Activated CD4-positive, alpha-beta T cell treated with anti-CD3 and anti-CD28 coated beads, Interleukin-2, amount 50 U/mL, for 16 hours (primary cell): ENCODE results near the gene MAST2.
A peak's percentile ranks its signal among the peaks of the same experiment; 100 is the strongest.
"Not testable (repeated sequence)": the region's sequence is repeated elsewhere in the genome, so short reads cannot be mapped to it uniquely, and the experiment has no call there.

Source experiments
- DNase-seq: peaks from one replicate; pipeline ENCODE4 v3.0.0-alpha.2; 2020

MAST2 gene

DNA sequence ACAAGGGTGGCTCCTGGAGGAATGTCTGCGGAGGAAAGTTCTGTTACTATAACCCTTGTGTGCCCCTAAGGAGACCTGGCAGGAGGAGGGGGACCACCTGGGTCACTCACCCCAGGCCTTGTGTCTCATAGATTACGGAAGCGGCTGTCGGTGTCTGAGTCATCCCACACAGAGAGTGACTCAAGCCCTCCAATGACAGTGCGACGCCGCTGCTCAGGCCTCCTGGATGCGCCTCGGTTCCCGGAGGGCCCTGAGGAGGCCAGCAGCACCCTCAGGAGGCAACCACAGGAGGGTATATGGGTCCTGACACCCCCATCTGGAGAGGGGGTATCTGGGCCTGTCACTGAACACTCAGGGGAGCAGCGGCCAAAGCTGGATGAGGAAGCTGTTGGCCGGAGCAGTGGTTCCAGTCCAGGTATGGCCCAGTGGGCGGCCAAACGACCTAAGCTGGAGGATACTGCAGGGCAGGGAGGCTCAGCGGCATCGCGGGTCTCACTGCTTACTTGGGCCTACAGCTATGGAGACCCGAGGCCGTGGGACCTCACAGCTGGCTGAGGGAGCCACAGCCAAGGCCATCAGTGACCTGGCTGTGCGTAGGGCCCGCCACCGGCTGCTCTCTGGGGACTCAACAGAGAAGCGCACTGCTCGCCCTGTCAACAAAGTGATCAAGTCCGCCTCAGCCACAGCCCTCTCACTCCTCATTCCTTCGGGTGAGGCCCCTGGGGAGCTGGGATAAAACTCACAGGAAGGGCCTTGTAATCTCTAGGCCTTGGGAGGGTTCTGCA is 227.7 kb downstream of the MAST2 start:
- no peak for DNase-seq

DNA sequence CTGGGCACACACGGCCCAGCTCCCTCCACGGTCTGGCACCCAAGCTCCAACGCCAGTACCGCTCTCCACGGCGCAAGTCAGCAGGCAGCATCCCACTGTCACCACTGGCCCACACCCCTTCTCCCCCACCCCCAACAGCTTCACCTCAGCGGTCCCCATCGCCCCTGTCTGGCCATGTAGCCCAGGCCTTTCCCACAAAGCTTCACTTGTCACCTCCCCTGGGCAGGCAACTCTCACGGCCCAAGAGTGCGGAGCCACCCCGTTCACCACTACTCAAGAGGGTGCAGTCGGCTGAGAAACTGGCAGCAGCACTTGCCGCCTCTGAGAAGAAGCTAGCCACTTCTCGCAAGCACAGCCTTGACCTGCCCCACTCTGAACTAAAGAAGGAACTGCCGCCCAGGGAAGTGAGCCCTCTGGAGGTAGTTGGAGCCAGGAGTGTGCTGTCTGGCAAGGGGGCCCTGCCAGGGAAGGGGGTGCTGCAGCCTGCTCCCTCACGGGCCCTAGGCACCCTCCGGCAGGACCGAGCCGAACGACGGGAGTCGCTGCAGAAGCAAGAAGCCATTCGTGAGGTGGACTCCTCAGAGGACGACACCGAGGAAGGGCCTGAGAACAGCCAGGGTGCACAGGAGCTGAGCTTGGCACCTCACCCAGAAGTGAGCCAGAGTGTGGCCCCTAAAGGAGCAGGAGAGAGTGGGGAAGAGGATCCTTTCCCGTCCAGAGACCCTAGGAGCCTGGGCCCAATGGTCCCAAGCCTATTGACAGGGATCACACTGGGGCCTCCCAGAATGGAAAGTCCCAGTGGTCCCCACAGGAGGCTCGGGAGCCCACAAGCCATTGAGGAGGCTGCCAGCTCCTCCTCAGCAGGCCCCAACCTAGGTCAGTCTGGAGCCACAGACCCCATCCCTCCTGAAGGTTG is 231.4 kb downstream of the MAST2 start:
- DNase-seq, result no peak

- DNase-seq, result peak; percentile 82
These were observed 233.8 kb downstream of the MAST2 start for GRCh38 chr1:46036894-46037839.

- no peak for DNase-seq
These were observed 236.2 kb downstream of the MAST2 start for GRCh38 chr1:46039571-46040052.

DNA sequence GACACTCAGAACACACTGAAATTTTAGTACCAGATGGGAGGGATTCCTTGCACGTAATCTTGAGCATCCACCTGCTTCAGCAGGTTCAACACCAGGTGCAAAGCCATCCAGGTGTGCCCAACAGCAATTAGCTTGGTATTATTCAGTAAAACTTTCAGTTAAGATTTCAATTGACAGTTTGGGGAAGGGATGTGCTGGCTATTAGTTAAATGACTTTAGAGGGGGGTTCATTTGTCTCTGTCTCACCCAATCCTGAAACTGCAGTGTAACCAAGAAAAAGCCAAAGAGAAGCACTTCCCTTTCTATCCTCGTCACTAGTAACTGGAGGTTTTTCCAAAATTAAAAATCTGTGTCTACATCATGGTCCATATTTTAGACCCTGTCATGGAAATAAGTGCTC is 238.1 kb downstream of the MAST2 start:
- no peak for DNase-seq

- DNase-seq, result no peak
These were observed 238.6 kb downstream of the MAST2 start for GRCh38 chr1:46041974-46042373.

GRCh38 chr1:46043458-46044017 is 240.1 kb downstream of the MAST2 start:
- no peak for DNase-seq

DNA sequence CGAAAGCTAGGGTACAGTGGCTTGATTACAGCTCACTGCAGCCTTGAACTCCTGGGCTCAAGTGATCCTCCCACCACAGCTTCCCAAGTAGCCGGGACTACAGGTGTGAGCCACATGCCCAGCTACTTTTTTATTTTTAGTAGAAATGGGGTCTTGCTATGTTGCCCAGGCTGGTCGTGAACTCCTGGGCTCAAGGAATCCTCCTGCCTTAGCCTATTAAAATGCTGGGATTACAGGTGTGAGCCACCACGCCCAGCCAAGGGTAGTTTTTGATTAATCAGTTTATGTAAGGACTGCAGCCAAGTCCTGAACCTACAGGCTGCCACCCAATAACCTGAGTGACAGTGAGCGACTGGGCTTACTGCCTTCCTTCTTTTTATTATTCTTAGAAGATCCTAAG is 240.7 kb downstream of the MAST2 start:
- no peak for DNase-seq

DNA sequence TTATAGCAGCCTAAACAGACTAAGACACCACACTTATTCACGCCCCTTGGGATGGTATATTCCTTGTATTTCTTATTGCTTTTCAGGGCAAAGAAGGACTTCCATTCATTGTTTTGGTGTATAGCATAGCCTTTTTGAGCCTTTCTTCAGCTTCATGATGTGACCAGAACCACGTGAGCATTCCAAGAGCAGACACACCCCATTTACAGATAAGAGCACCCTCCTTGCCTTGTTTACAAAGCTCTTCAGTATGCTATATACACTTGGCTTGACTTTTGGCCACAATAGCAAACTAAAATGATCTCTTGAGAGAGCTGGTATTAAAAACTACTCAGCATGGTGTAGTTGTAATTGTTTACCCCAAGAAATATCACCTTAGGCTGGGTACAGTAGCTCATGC is 250.3 kb downstream of the MAST2 start:
- DNase-seq, result no peak

GRCh38 chr1:46056325-46056724 is 252.9 kb downstream of the MAST2 start:
- no peak for DNase-seq

DNA sequence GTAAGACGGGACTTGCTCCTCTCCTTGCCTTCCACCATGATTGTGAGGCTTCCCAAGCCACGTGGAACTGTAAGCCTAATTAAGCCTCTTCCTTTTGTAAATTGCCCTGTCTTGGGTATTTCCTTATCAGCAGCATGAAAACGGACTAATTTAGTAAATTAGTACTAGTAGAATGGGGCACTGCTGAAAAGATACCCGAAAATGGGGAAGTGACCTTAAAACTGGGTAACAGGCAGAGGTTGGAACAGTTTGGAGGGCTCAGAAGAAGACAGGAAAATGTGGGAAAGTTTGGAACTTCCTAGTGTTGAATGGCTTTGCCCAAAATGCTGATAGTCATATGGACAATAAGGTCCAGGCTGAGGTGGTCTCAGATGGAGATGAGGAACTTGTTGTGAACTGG is 253.8 kb downstream of the MAST2 start:
- not testable (repeated sequence) for DNase-seq

GRCh38 chr1:46057781-46058180 is 254.4 kb downstream of the MAST2 start:
- no peak for DNase-seq

DNA sequence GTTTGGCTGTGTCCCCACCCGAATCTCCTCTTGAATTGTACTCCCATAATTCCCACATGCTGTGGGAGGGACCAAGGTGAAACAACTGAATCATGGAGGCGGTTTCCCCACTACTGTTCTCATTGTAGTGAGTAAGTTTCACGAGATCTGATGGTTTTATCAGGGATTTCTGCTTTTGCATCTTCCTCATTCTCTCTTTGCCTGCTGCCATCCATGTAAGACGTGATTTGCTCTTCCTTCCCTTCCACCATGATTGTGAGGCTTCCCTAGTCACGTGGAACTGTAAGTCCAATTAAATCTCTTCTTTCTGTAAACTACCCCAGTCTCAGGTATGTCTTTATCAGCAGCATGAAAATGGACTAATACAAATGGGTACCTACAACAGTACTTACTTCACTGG is 255.5 kb downstream of the MAST2 start:
- DNase-seq, result no peak

DNA sequence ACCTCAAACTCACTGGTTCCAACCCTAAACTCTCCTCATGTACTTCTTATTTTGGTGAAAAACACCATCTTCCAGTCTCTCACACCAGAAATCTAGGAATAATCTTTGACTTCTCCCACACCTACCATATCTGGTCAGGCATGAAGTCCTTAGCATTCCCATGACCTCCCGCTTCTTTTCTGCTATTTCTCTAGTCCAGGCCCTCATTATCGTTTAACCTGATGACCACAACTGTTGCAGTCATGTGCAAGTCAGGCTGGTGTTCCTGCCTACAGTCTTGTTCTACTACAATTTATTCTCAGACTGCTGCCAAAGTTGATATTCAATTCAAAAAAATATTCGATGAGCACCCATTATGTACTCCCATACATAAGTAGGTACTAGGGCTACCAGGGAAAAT is 257.7 kb downstream of the MAST2 start:
- no peak for DNase-seq

GRCh38 chr1:46062651-46063319 is 259.4 kb downstream of the MAST2 start:
- peak; percentile 52 for DNase-seq

GRCh38 chr1:46064708-46065107 is 261.3 kb downstream of the MAST2 start:
- DNase-seq, result no peak

DNA sequence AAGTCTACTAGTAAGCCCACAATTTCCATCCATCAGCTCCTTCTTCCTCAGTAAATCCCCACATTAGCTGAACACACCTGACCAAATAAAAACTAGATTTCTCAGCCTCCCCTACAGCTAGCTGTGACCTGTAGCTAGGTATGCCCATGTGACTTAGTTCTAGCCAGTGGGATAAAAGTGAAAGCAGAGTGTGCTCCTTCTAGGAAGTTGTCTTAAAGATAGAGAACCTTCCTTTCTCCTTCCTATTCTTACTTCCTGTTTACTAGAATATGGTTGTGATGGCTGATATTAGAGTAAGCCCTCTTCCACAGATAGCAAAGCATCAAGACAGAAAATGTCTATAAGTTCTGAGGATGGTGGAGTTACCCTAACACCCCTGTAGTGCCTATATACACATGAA is 262.0 kb downstream of the MAST2 start:
- DNase-seq, result no peak

- no peak for DNase-seq
These were observed 264.2 kb downstream of the MAST2 start for GRCh38 chr1:46067652-46068051.

GRCh38 chr1:46068525-46068924 is 265.1 kb downstream of the MAST2 start:
- no peak for DNase-seq

DNA sequence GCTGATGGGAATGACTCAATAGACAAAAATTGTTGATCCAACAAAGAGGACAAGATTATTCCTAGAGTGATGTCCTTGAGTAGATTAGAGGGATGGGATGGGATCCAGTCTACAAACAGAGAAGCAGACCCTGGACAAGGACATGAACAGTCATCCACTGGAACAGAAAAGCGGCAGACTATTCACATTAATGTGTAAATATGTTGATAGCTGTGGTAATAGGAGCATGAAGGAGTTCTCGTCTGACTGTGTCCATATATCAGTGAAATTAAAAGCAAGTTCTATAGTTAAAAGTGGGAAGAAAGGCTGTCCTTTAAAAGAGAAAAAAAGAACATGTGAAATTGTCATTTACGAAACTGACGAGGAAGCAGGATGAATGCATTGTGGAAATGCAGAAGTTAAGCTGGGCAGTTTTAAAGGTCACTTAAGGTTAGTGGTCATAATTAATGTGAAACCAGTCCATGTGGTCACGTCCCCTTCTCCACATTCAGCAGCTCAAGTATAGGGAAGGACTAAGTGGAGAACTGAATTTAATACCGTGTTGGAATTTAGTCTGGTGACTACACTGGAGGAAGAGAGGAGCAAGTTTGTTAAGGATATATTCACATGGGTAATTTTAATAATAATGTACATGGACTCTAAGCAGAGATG is 266.9 kb downstream of the MAST2 start:
- DNase-seq, result no peak

DNA sequence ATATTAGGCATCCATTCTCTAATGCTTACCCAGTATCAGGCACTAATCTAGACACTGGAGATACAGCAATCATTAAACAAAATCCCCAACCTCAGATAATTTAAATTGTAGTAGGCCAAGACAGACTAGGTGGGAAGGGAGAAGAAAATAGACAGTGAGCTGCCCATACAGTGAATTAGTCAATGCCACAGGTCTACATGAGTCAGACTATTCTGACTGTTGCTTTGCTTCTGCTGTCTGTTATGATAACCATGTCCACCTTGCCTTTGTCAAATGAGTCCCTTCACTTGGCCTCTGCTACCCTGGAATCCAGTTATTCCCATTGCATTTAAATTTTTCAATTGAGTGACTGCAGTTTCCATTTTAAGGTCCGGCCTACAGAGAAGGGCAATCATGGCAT is 269.6 kb downstream of the MAST2 start:
- no peak for DNase-seq
